Measurements from ENCODE around the gene FLYWCH1. TPM values are rescaled to one million over a fixed set of nuclear protein-coding genes. Genes with fewer than 3 reads are reported as not detected.

FLYWCH1 gene, protein sequence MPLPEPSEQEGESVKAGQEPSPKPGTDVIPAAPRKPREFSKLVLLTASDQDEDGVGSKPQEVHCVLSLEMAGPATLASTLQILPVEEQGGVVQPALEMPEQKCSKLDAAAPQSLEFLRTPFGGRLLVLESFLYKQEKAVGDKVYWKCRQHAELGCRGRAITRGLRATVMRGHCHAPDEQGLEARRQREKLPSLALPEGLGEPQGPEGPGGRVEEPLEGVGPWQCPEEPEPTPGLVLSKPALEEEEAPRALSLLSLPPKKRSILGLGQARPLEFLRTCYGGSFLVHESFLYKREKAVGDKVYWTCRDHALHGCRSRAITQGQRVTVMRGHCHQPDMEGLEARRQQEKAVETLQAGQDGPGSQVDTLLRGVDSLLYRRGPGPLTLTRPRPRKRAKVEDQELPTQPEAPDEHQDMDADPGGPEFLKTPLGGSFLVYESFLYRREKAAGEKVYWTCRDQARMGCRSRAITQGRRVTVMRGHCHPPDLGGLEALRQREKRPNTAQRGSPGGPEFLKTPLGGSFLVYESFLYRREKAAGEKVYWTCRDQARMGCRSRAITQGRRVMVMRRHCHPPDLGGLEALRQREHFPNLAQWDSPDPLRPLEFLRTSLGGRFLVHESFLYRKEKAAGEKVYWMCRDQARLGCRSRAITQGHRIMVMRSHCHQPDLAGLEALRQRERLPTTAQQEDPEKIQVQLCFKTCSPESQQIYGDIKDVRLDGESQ
- total RNA-seq (119 and 120 TPM in 2 replicates), polyA plus RNA-seq (43.0 and 78.3 TPM in 2 replicates), polyA minus RNA-seq (25.6 TPM in 2 replicates)
- 14.6 TPM for total RNA-seq (2013)

- peak within 1 kb of the TSS; percentile 38 to 66 for H3K27ac ChIP-seq (ENCODE audit: low read length in 2 of 2)
- peaks cover 11 to 18% of the 10 kb centered on the region in 2 donors for H3K4me1 ChIP-seq (ENCODE audit: control insufficient read depth in 2 of 2, insufficient read depth in 2 of 2, low read length in 2 of 2)
- ATAC-seq (ENCODE audit: low read depth) (peak; percentile 99), DNase-seq (peak; percentile 98)
- peaks cover 0 to 3% (median 0%) of the 10 kb centered on the region in 3 donors for H3K9me3 ChIP-seq (ENCODE audit: control extremely low read depth in 1 of 3, control insufficient read depth in 2 of 3, insufficient read depth in 1 of 3, low read length in 2 of 3)
- TF ChIP-seq, protein P1, sequence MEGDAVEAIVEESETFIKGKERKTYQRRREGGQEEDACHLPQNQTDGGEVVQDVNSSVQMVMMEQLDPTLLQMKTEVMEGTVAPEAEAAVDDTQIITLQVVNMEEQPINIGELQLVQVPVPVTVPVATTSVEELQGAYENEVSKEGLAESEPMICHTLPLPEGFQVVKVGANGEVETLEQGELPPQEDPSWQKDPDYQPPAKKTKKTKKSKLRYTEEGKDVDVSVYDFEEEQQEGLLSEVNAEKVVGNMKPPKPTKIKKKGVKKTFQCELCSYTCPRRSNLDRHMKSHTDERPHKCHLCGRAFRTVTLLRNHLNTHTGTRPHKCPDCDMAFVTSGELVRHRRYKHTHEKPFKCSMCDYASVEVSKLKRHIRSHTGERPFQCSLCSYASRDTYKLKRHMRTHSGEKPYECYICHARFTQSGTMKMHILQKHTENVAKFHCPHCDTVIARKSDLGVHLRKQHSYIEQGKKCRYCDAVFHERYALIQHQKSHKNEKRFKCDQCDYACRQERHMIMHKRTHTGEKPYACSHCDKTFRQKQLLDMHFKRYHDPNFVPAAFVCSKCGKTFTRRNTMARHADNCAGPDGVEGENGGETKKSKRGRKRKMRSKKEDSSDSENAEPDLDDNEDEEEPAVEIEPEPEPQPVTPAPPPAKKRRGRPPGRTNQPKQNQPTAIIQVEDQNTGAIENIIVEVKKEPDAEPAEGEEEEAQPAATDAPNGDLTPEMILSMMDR (IDR thresholded peaks at IDR 0.05): no peak
- no peak for TF ChIP-seq EZH2 (IDR thresholded peaks at IDR 0.05; ENCODE audit: borderline replicate concordance, insufficient read depth, low read depth, low read length, poor library complexity, severe bottlenecking)
- H3K79me2 ChIP-seq (ENCODE audit: control insufficient read depth, insufficient read depth, low read length): peaks cover 10% of the 10 kb centered on the region
- H3K36me3 ChIP-seq (replicated peaks in 1 of 2; ENCODE audit: control extremely low read depth in 1 of 2, control insufficient read depth in 1 of 2, extremely low read depth in 1 of 2, insufficient read depth in 2 of 2, low read length in 1 of 2): peaks cover 0 to 7% of the 10 kb centered on the region in 2 experiments
- intact Hi-C loops (cut with micrococcal nuclease): loop anchor here (1.0 to 2.0 kb wide), 4 partner anchors 8 to 159 kb away; partner anchors contain the start of genes FLYWCH2, PAQR4 and SRRM2
- peak within 1 kb of the TSS; percentile 96 for H3K4me3 Mint-ChIP-seq
- no peaks in the 10 kb centered on the region for H3K27me3 Mint-ChIP-seq
- H4K20me1 ChIP-seq (ENCODE audit: control insufficient read depth, insufficient read depth, low read length, poor library complexity, severe bottlenecking): no peaks in the 10 kb centered on the region
- peak within 1 kb of the TSS; percentile 75 for H3K9ac ChIP-seq (ENCODE audit: low read length)
- under 1% methylated on average over 84 of the region's 85 CpGs for WGBS (ENCODE audit: insufficient coverage)
- H3K9me3 Mint-ChIP-seq (ENCODE audit: insufficient read depth): no peaks in the 10 kb centered on the region
- peak within 1 kb of the TSS; percentile 50 to 77 (median 70) for H3K4me3 ChIP-seq (ENCODE audit: control extremely low read depth in 1 of 5, extremely low read depth in 1 of 5, insufficient read depth in 1 of 5, low read depth in 2 of 5, low read length in 4 of 5)
- H2AFZ ChIP-seq (ENCODE audit: insufficient read depth, low read depth, low read length, poor library complexity, severe bottlenecking): peak within 1 kb of the TSS; percentile 95
- peak within 1 kb of the TSS; percentile 89 for H3K4me2 ChIP-seq (replicated peaks; ENCODE audit: low read depth, low read length, poor library complexity, severe bottlenecking)
- ChIA-PET CTCF (interaction anchor here (0.5 to 2.7 kb wide), 11 partner anchors 9 to 131 kb away, joined by 3 to 18 read pairs (median 9); partner anchors contain the start of gene FLYWCH2), POLR2A (interaction anchor here (0.6 to 2.7 kb wide), 4 partner anchors 28 to 1823 kb away, joined by 3 to 18 read pairs (median 5); partner anchors contain the start of genes ANKS3, DNAAF8 and FLYWCH2)
- peaks cover 29% of the 10 kb centered on the region for H3K4me1 Mint-ChIP-seq
- peak within 1 kb of the TSS; percentile 92 for H3K27ac Mint-ChIP-seq
- no peaks in the 10 kb centered on the region for H3K27me3 ChIP-seq (replicated peaks in 1 of 4; ENCODE audit: control extremely low read depth in 1 of 4, control insufficient read depth in 3 of 4, insufficient read depth in 4 of 4, low read length in 3 of 4)
Observed at GRCh38 chr16:2911638-2912329, at the start of gene FLYWCH1. FLYWCH1 (plus strand) TSS chr16:2911931; CDS start chr16:2929686, 17,755 bp downstream.

Data from B cell (primary cell).